Measurements from ENCODE around the gene PDE4A. TPM values are rescaled to one million over a fixed set of nuclear protein-coding genes. Genes with fewer than 3 reads are reported as not detected.
"Not testable (repeated sequence)": the region's sequence is repeated elsewhere in the genome, so short reads cannot be mapped to it uniquely, and the experiment has no call there.

Gene PDE4A
- total RNA-seq, 2 donors from 2014 or later, result 10.9 to 12.8 TPM

GRCh38 chr19:10399878-10400277 is 20.5 kb upstream of the PDE4A start:
- intact Hi-C loops (cut with DNase I), result loop anchor here in 1 of 2 donors (10.0 kb wide), 1 partner anchor 175 kb away; no protein-coding TSS in a partner anchor
- no peak for DNase-seq (ENCODE audit: low spot score)

GRCh38 chr19:10402441-10403038 is 17.8 kb upstream of the PDE4A start:
- intact Hi-C loops (cut with DNase I), result loop anchor here in 1 of 2 donors (10.0 kb wide), 1 partner anchor 172 kb away; no protein-coding TSS in a partner anchor

GRCh38 chr19:10403137-10404021 is 17.0 kb upstream of the PDE4A start, which contains the start of gene CDC37:
CDC37 (minus strand) TSS chr19:10403542; CDS start chr19:10403479, 63 bp downstream.
- intact Hi-C loops (cut with DNase I), result loop anchor here in 1 of 2 donors (10.0 kb wide), 1 partner anchor 171 kb away; no protein-coding TSS in a partner anchor
- peak; percentile 99 for DNase-seq (ENCODE audit: low spot score)

More at GRCh38 chr19:10402441-10403038, 17.8 kb upstream of the PDE4A start:
- no peak for DNase-seq (ENCODE audit: low spot score)

GRCh38 chr19:10404888-10405820 is 15.2 kb upstream of the PDE4A start:
- intact Hi-C loops (cut with DNase I), result loop anchor here in 1 of 2 donors (10.0 kb wide), 1 partner anchor 170 kb away; no protein-coding TSS in a partner anchor
- DNase-seq (ENCODE audit: low spot score), result no peak

- intact Hi-C loops (cut with DNase I), result loop anchor here in 1 of 2 donors (10.0 kb wide), 1 partner anchor 169 kb away; no protein-coding TSS in a partner anchor
- DNase-seq (ENCODE audit: low spot score), result no peak
Measured at GRCh38 chr19:10406191-10406590, 14.1 kb upstream of the PDE4A start.

- DNase-seq (ENCODE audit: low spot score), result no peak
- intact Hi-C loops (cut with DNase I), result loop anchor here in 1 of 2 donors (10.0 kb wide), 1 partner anchor 168 kb away; no protein-coding TSS in a partner anchor
Measured at GRCh38 chr19:10407096-10407495, 13.2 kb upstream of the PDE4A start.

GRCh38 chr19:10408511-10409283 is 11.6 kb upstream of the PDE4A start:
- intact Hi-C loops (cut with DNase I), result loop anchor here (1.0 to 10.0 kb wide), 2 partner anchors 15 to 166 kb away; no protein-coding TSS in a partner anchor
- DNase-seq (ENCODE audit: low spot score), result no peak

- intact Hi-C loops (cut with DNase I); DNase-seq (ENCODE audit: low spot score): not testable (repeated sequence)
Measured at GRCh38 chr19:10411224-10411623, 9.1 kb upstream of the PDE4A start.

- no peak for DNase-seq (ENCODE audit: low spot score)
- intact Hi-C loops (cut with DNase I), result no loop called here
Measured at GRCh38 chr19:10412257-10412977, 7.9 kb upstream of the PDE4A start.

- no peak for DNase-seq (ENCODE audit: low spot score)
- intact Hi-C loops (cut with DNase I), result no loop called here
Measured at GRCh38 chr19:10416083-10416379, 4.3 kb upstream of the PDE4A start.

- intact Hi-C loops (cut with DNase I), result no loop called here
Measured at GRCh38 chr19:10416380-10417257, 3.7 kb upstream of the PDE4A start.

GRCh38 chr19:10417541-10418234 is 2.6 kb upstream of the PDE4A start:
- intact Hi-C loops (cut with DNase I), result no loop called here
- DNase-seq (ENCODE audit: low spot score), result no peak

More at GRCh38 chr19:10416380-10417257, 3.7 kb upstream of the PDE4A start:
- DNase-seq (ENCODE audit: low spot score), result peak; percentile 96

GRCh38 chr19:10418235-10418484 is 2.2 kb upstream of the PDE4A start:
- DNase-seq (ENCODE audit: low spot score), result no peak
- intact Hi-C loops (cut with DNase I), result no loop called here

- intact Hi-C loops (cut with DNase I), result no loop called here
- no peak for DNase-seq (ENCODE audit: low spot score)
Measured at GRCh38 chr19:10418485-10419199, 1.7 kb upstream of the PDE4A start.

GRCh38 chr19:10419200-10419645 is 1.1 kb upstream of the PDE4A start:
- no peak for DNase-seq (ENCODE audit: low spot score)
- intact Hi-C loops (cut with DNase I), result no loop called here

Data from posterior vena cava (tissue), 2 donors.